Naive thymus-derived CD4-positive, alpha-beta T cell (primary cell): ENCODE results near the gene PTPRN2. TPM values are rescaled to one million over a fixed set of nuclear protein-coding genes. Genes with fewer than 3 reads are reported as not detected.

Source experiments
- ATAC-seq: fragments of 150-1000 bp; cut with Tn5 transposase; 2 replicates; pipeline ENCODE4 v1.10.0; 2021; ENCODE audit warnings: mild to moderate bottlenecking, moderate library complexity
- CTCF ChIA-PET: fragments of 350-600 bp; sonication (Branson Sonifier 250); formaldehyde crosslinking; loops from one replicate; lab custom pipeline; 2021; ENCODE audit warnings: antibody characterized with exemption; lab: Charles Lee
- POLR2A ChIA-PET: fragments of 350-600 bp; sonication (Branson Sonifier 250); formaldehyde crosslinking; loops from one replicate; lab custom pipeline; 2021; ENCODE audit warnings: antibody characterized with exemption, inconsistent platforms; lab: Charles Lee
- DNase-seq, 9 donors: peaks; one replicate each; pipeline versions ENCODE4 v3.0.0 to v3.0.0-alpha.2; 2020 to 2022; ENCODE audit warnings: mixed read lengths in 1 of 9
- H3K27ac ChIP-seq: one replicate; pipeline ENCODE4 v1.7.0; 2013; ENCODE audit warnings: mild to moderate bottlenecking, low read depth, low read length, moderate library complexity
- H3K27me3 ChIP-seq, 2 donors: one replicate each; pipeline ENCODE4 v1.7.0; 2013; ENCODE audit warnings: low read length in 2 of 2, mild to moderate bottlenecking in 2 of 2, moderate library complexity in 2 of 2; ENCODE audit not compliant: control insufficient read depth in 2 of 2, insufficient read depth in 2 of 2
- H3K36me3 ChIP-seq, 3 experiments: 1 replicate in 2 of 3; 2 replicates in 1 of 3; pipeline ENCODE4 v1.7.0; 2013; ENCODE audit warnings: low read length in 3 of 3, mild to moderate bottlenecking in 3 of 3, moderate library complexity in 1 of 3; ENCODE audit not compliant: insufficient read depth in 3 of 3, control insufficient read depth in 2 of 3
- H3K4me1 ChIP-seq, 2 donors: one replicate each; pipeline ENCODE4 v1.7.0; 2013; ENCODE audit warnings: low read length in 2 of 2, mild to moderate bottlenecking in 2 of 2, moderate library complexity in 1 of 2; ENCODE audit not compliant: control insufficient read depth in 2 of 2, insufficient read depth in 2 of 2
- H3K4me3 ChIP-seq: 2 replicates; pipeline ENCODE4 v1.7.0; 2013; ENCODE audit warnings: mild to moderate bottlenecking, low read length
- H3K9me3 ChIP-seq, 3 experiments: 1 replicate in 2 of 3; 2 replicates in 1 of 3; pipeline ENCODE4 v1.7.0; 2013; ENCODE audit warnings: low read length in 3 of 3; ENCODE audit not compliant: control insufficient read depth in 2 of 3
- H3K27ac Mint-ChIP-seq, 9 donors: one replicate each; pipeline ENCODE4 v1.8.0; 2020 to 2022; ENCODE audit warnings: mixed read lengths in 9 of 9, mild to moderate bottlenecking in 8 of 9, moderate library complexity in 5 of 9, inconsistent platforms in 2 of 9
- H3K27me3 Mint-ChIP-seq, 5 donors: one replicate each; pipeline ENCODE4 v1.8.0; 2021 to 2022; ENCODE audit warnings: mixed read lengths in 5 of 5, mild to moderate bottlenecking in 1 of 5
- H3K36me3 Mint-ChIP-seq, 5 donors: one replicate each; pipeline ENCODE4 v1.8.0; 2020 to 2022; ENCODE audit warnings: mixed read lengths in 5 of 5, mild to moderate bottlenecking in 3 of 5, inconsistent platforms in 1 of 5
- H3K4me1 Mint-ChIP-seq, 7 donors: one replicate each; pipeline ENCODE4 v1.8.0; 2020 to 2022; ENCODE audit warnings: mixed read lengths in 7 of 7, mild to moderate bottlenecking in 3 of 7, inconsistent platforms in 1 of 7
- H3K4me3 Mint-ChIP-seq, 10 donors: one replicate each; pipeline ENCODE4 v1.8.0; 2020 to 2022; ENCODE audit warnings: mild to moderate bottlenecking in 10 of 10, mixed read lengths in 10 of 10, moderate library complexity in 6 of 10, inconsistent platforms in 2 of 10
- H3K9me3 Mint-ChIP-seq, 11 donors: one replicate each; pipeline ENCODE4 v1.8.0; 2020 to 2022; ENCODE audit warnings: mixed read lengths in 11 of 11, mild to moderate bottlenecking in 4 of 11, inconsistent platforms in 1 of 11, moderate library complexity in 1 of 11
- intact Hi-C, 2 donors: fragments of 100-400 bp; cut with micrococcal nuclease; formaldehyde crosslinking; loops; one replicate each; pipeline ENCODE4 v1.15.1; 2023
- polyA plus RNA-seq, 2 donors: library from polyadenylated mRNA; unstranded; fragments of 300-500 nt; fragmentation: Illumina TruSeq; gene quantifications; one replicate each; pipeline ENCODE4 v1.2.3, GENCODE V29; 2021
- total RNA-seq, 6 experiments: library from RNA in 5 of 6; stranded (reverse) in 5 of 6; gene quantifications; 1 replicate in 5 of 6; 2 replicates in 1 of 6; pipeline ENCODE4 v1.2.3 and lab custom pipeline; 2021 to 2026

PTPRN2 gene
- total and polyA plus RNA-seq, 7 experiments from 2014 or later, result 0.58 to 2.3 (median 1.4) TPM

- Histone ChIP-seq H3K4me1 (no peaks in the 10 kb centered on the region), H3K9me3 (no peaks in the 10 kb centered on the region), H3K27ac (no peak overlapping the region), H3K4me3 (no peak overlapping the region), H3K36me3 (no peaks in the 10 kb centered on the region), H3K27me3 (no peaks in the 10 kb centered on the region)
- peaks cover 0 to 3% (median 0%) of the 10 kb centered on the region in 5 donors for H3K36me3 Mint-ChIP-seq
- H3K27me3 Mint-ChIP-seq, result no peaks in the 10 kb centered on the region
- DNase-seq (no peak), ATAC-seq (no peak)
- no peak overlapping the region for H3K4me3 Mint-ChIP-seq
- H3K4me1 Mint-ChIP-seq, result peaks cover 0 to 3% (median 0%) of the 10 kb centered on the region in 7 donors
- intact Hi-C loops, result no loop called here
- H3K9me3 Mint-ChIP-seq, result no peaks in the 10 kb centered on the region
- ChIA-PET POLR2A (no interaction called here), CTCF (no interaction called here)
- H3K27ac Mint-ChIP-seq, result no peak overlapping the region
Measured at GRCh38 chr7:157555944-157556641, 1031.5 kb downstream of the PTPRN2 start.

- Mint-ChIP-seq H3K27ac (no peak overlapping the region), H3K4me1 (peaks cover 0 to 3% (median 0%) of the 10 kb centered on the region in 7 donors), H3K36me3 (peaks cover 0 to 3% (median 0%) of the 10 kb centered on the region in 5 donors), H3K27me3 (no peaks in the 10 kb centered on the region), H3K9me3 (no peaks in the 10 kb centered on the region), H3K4me3 (no peak overlapping the region)
- Histone ChIP-seq H3K27me3 (no peaks in the 10 kb centered on the region), H3K4me1 (no peaks in the 10 kb centered on the region), H3K36me3 (no peaks in the 10 kb centered on the region), H3K27ac (no peak overlapping the region), H3K9me3 (no peaks in the 10 kb centered on the region), H3K4me3 (no peak overlapping the region)
- DNase-seq (no peak), ATAC-seq (no peak)
- ChIA-PET CTCF (no interaction called here), POLR2A (no interaction called here)
- intact Hi-C loops, result no loop called here
Measured at GRCh38 chr7:157555313-157555712, 1032.3 kb downstream of the PTPRN2 start.

GRCh38 chr7:157554393-157555238, 1033.0 kb downstream of the PTPRN2 start:
- Histone ChIP-seq H3K4me1 (no peaks in the 10 kb centered on the region), H3K4me3 (no peak overlapping the region), H3K9me3 (no peaks in the 10 kb centered on the region), H3K36me3 (no peaks in the 10 kb centered on the region), H3K27me3 (no peaks in the 10 kb centered on the region), H3K27ac (no peak overlapping the region)
- POLR2A ChIA-PET, result no interaction called here
- Mint-ChIP-seq H3K27me3 (no peaks in the 10 kb centered on the region), H3K36me3 (peaks cover 0 to 3% (median 0%) of the 10 kb centered on the region in 5 donors), H3K4me3 (no peak overlapping the region), H3K4me1 (peaks cover 0 to 3% (median 0%) of the 10 kb centered on the region in 7 donors), H3K9me3 (no peaks in the 10 kb centered on the region), H3K27ac (no peak overlapping the region)
- no peak for DNase-seq
- CTCF ChIA-PET, result no interaction called here
- no peak for ATAC-seq
- intact Hi-C loops, result loop anchor here in 1 of 2 donors (5.0 kb wide), 1 partner anchor 122 kb away; no protein-coding TSS in a partner anchor

GRCh38 chr7:157553256-157553655, 1034.4 kb downstream of the PTPRN2 start:
- Mint-ChIP-seq H3K4me3 (no peak overlapping the region), H3K27me3 (no peaks in the 10 kb centered on the region), H3K27ac (peak overlapping the region in 1 of 9 donors; percentile 26), H3K36me3 (peaks cover 0 to 4% (median 0%) of the 10 kb centered on the region in 5 donors), H3K9me3 (no peaks in the 10 kb centered on the region), H3K4me1 (no peaks in the 10 kb centered on the region)
- no peak overlapping the region for H3K4me3 ChIP-seq
- ChIA-PET CTCF (no interaction called here), POLR2A (no interaction called here)
- no peaks in the 10 kb centered on the region for H3K4me1 ChIP-seq
- H3K27ac ChIP-seq, result no peak overlapping the region
- H3K27me3 ChIP-seq, result no peaks in the 10 kb centered on the region
- no peaks in the 10 kb centered on the region for H3K9me3 ChIP-seq
- ATAC-seq (no peak), DNase-seq (no peak)
- intact Hi-C loops, result loop anchor here in 1 of 2 donors (5.0 kb wide), 1 partner anchor 121 kb away; no protein-coding TSS in a partner anchor
- H3K36me3 ChIP-seq, result no peaks in the 10 kb centered on the region

- Histone ChIP-seq H3K36me3 (no peaks in the 10 kb centered on the region), H3K27ac (no peak overlapping the region), H3K27me3 (no peaks in the 10 kb centered on the region), H3K9me3 (no peaks in the 10 kb centered on the region), H3K4me1 (no peaks in the 10 kb centered on the region), H3K4me3 (no peak overlapping the region)
- no peak overlapping the region for H3K4me3 Mint-ChIP-seq
- POLR2A ChIA-PET, result no interaction called here
- CTCF ChIA-PET, result no interaction called here
- peaks cover 0 to 1% (median 0%) of the 10 kb centered on the region in 7 donors for H3K4me1 Mint-ChIP-seq
- intact Hi-C loops, result loop anchor here in 1 of 2 donors (5.0 kb wide), 1 partner anchor 120 kb away; no protein-coding TSS in a partner anchor
- peaks cover 0 to 9% (median 0%) of the 10 kb centered on the region in 5 donors for H3K36me3 Mint-ChIP-seq
- no peaks in the 10 kb centered on the region for H3K9me3 Mint-ChIP-seq
- no peak overlapping the region for H3K27ac Mint-ChIP-seq
- no peak for DNase-seq
- H3K27me3 Mint-ChIP-seq, result no peaks in the 10 kb centered on the region
- ATAC-seq, result no peak
Measured at GRCh38 chr7:157552295-157552993, 1035.2 kb downstream of the PTPRN2 start.

GRCh38 chr7:157551325-157552070, 1036.1 kb downstream of the PTPRN2 start:
- ChIA-PET CTCF (no interaction called here), POLR2A (no interaction called here)
- Mint-ChIP-seq H3K9me3 (no peaks in the 10 kb centered on the region), H3K36me3 (peaks cover 0 to 9% (median 0%) of the 10 kb centered on the region in 5 donors), H3K27ac (no peak overlapping the region), H3K4me1 (peaks cover 0 to 1% (median 0%) of the 10 kb centered on the region in 7 donors), H3K4me3 (no peak overlapping the region), H3K27me3 (no peaks in the 10 kb centered on the region)
- H3K9me3 ChIP-seq, result no peaks in the 10 kb centered on the region
- H3K36me3 ChIP-seq, result no peaks in the 10 kb centered on the region
- H3K4me3 ChIP-seq, result no peak overlapping the region
- no peak overlapping the region for H3K27ac ChIP-seq
- no peaks in the 10 kb centered on the region for H3K4me1 ChIP-seq
- intact Hi-C loops, result loop anchor here in 1 of 2 donors (5.0 kb wide), 1 partner anchor 119 kb away; no protein-coding TSS in a partner anchor
- DNase-seq (no peak), ATAC-seq (no peak)
- H3K27me3 ChIP-seq, result no peaks in the 10 kb centered on the region
